Thyroid gland (tissue), 4 donors: Measurements from ENCODE around the gene BRSK2. TPM values are rescaled to one million over a fixed set of nuclear protein-coding genes. Genes with fewer than 3 reads are reported as not detected.

Source experiments
- DNase-seq, 2 donors: peaks; one replicate each; pipeline ENCODE4 v3.0.0-alpha.2; 2019
- H3K27ac ChIP-seq, 3 donors: fragments of 200-600 bp; sonication (generic); 1 replicate in 2 of 3; 2 replicates in 1 of 3; pipeline ENCODE4 v1.5.1; 2016 to 2019; ENCODE audit warnings: mild to moderate bottlenecking in 1 of 3, moderate library complexity in 1 of 3
- H3K27me3 ChIP-seq: fragments of 200-600 bp; sonication (generic); one replicate; pipeline ENCODE4 v1.5.1; 2019
- H3K36me3 ChIP-seq, 2 donors: fragments of 200-600 bp; sonication (generic); one replicate each; pipeline ENCODE4 v1.5.1; 2016 to 2019
- H3K4me1 ChIP-seq, 2 donors: fragments of 200-600 bp; sonication (generic); one replicate each; pipeline ENCODE4 v1.5.1; 2017 to 2019
- H3K4me3 ChIP-seq, 3 donors: fragments of 200-600 bp; sonication (generic); replicated peaks in 1 of 3; 1 replicate in 2 of 3; 2 replicates in 1 of 3; pipeline ENCODE4 v1.5.1; 2016; ENCODE audit warnings: mild to moderate bottlenecking in 1 of 3
- H3K9me3 ChIP-seq: fragments of 200-600 bp; sonication (generic); one replicate; pipeline ENCODE4 v1.5.1; 2017
- POLR2A ChIP-seq, 2 donors: fragments of 450-650 bp; IDR thresholded peaks; one replicate each; pipeline ENCODE4 v1.6.1; 2017; ENCODE audit warnings: antibody characterized with exemption in 2 of 2, mild to moderate bottlenecking in 2 of 2, moderate library complexity in 1 of 2
- WGBS, 2 donors: methylation state at CpG; one replicate each; pipeline ENCODE4 v1.1.5; 2017; 5-methylcytosine and 5-hydroxymethylcytosine counted together
- intact Hi-C: fragments of 100-400 bp; cut with DNase I; formaldehyde crosslinking; loops from one replicate; pipeline ENCODE4 v1.15.1; 2023
- total RNA-seq, 4 donors: library from RNA; depleted of rRNA; stranded (reverse); fragments of >200 nt; gene quantifications; one replicate each; pipeline ENCODE4 v1.2.3, GENCODE V29; 2016
- TF ChIP-seq, protein P1 (sequence below), 6 experiments: fragments of 200-600 bp in 3 of 6; fragments of 450-650 bp in 3 of 6; sonication (generic) in 3 of 6; IDR thresholded peaks; one replicate each; pipeline ENCODE4 v1.5.1; 2016 to 2019; ENCODE audit warnings: antibody characterized with exemption in 6 of 6, mild to moderate bottlenecking in 2 of 6, inconsistent platforms in 1 of 6, moderate library complexity in 1 of 6

Gene BRSK2
- total RNA-seq, 4 donors from 2014 or later: 0.34 to 2.2 (median 0.81) TPM

DNA sequence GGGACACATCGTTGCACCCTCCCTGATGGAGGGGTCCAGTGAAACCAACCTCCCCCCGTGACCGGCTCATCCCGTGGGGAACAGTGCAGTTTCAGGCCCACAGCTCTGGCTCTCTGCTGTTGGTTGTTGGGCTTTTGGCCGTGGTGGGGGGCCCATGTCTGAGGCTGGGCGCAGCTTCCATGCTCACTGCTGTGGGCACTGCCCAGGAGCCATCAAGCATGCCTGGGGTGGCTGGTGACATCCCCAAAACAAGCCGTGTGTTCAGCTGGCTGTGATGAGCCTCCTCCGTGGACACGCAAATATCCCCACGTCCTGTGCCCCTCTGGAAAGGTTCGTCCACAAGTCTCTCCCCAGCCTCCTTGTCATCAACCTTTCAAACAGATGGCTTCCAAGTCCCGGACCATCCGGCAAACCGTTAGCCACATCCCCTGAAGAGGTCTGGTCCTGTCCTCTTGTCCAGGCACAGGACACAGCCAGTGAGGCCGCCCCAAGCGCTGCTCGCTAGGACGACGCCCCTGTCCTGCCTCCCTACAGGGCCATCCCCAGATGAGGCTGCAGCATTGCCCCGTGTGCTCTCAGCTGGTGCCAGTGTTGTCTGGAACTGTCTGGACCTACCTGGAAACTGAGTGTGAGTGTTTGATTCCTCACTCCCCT, 29.4 kb upstream of the BRSK2 start:
- no peaks in the 10 kb centered on the region for H3K27me3 ChIP-seq
- no peaks in the 10 kb centered on the region for H3K4me1 ChIP-seq
- DNase-seq: no peak
- TF ChIP-seq, protein P1, sequence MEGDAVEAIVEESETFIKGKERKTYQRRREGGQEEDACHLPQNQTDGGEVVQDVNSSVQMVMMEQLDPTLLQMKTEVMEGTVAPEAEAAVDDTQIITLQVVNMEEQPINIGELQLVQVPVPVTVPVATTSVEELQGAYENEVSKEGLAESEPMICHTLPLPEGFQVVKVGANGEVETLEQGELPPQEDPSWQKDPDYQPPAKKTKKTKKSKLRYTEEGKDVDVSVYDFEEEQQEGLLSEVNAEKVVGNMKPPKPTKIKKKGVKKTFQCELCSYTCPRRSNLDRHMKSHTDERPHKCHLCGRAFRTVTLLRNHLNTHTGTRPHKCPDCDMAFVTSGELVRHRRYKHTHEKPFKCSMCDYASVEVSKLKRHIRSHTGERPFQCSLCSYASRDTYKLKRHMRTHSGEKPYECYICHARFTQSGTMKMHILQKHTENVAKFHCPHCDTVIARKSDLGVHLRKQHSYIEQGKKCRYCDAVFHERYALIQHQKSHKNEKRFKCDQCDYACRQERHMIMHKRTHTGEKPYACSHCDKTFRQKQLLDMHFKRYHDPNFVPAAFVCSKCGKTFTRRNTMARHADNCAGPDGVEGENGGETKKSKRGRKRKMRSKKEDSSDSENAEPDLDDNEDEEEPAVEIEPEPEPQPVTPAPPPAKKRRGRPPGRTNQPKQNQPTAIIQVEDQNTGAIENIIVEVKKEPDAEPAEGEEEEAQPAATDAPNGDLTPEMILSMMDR (IDR thresholded peaks at IDR 0.05): no peak
- no peak for TF ChIP-seq POLR2A (IDR thresholded peaks at IDR 0.05)
- WGBS, 2 donors: 88 to 90% methylated on average over 14 to 19 of the region's 20 CpGs
- intact Hi-C loops: no loop called here
- H3K27ac ChIP-seq: no peak overlapping the region
- no peaks in the 10 kb centered on the region for H3K9me3 ChIP-seq
- H3K36me3 ChIP-seq: no peaks in the 10 kb centered on the region
- no peak overlapping the region for H3K4me3 ChIP-seq

DNA sequence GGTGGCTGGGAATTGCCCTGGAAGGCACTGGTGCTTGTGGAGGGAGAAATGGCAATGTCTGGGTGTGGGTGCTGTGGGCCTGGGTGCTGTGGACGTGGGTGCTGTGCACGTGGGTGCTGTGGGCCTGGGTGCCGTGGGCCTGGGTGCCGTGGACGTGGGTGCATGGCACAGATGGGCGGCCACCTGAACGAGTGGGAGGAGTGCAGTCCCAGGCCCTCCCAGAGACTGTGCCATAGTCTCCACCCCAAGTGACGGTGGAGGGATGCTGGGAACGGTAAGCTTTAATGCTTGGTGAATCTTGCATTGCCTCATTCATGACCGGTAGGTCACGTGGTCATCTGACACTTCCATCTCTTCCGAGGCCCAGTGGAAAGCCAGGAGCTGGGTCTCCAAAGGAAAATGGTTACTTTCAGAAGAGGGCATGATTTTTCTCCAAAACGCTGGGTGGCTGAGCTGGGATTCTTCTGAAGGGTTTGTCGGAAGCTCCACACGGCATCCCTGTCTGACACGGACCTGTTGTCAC, 28.8 kb upstream of the BRSK2 start:
- H3K36me3 ChIP-seq: no peaks in the 10 kb centered on the region
- H3K27ac ChIP-seq: no peak overlapping the region
- H3K4me3 ChIP-seq: no peak overlapping the region
- H3K27me3 ChIP-seq: no peaks in the 10 kb centered on the region
- intact Hi-C loops: no loop called here
- TF ChIP-seq POLR2A (IDR thresholded peaks at IDR 0.05): no peak
- TF ChIP-seq, protein P1 (IDR thresholded peaks at IDR 0.05): no peak
- WGBS, 2 donors: 84 to 87% methylated on average over 9 to 16 of the region's 16 CpGs
- no peak for DNase-seq
- H3K4me1 ChIP-seq: no peaks in the 10 kb centered on the region
- H3K9me3 ChIP-seq: no peaks in the 10 kb centered on the region

GRCh38 chr11:1361882-1362281, 27.9 kb upstream of the BRSK2 start:
- no peak overlapping the region for H3K27ac ChIP-seq
- TF ChIP-seq, protein P1 (IDR thresholded peaks at IDR 0.05): no peak
- no peak for TF ChIP-seq POLR2A (IDR thresholded peaks at IDR 0.05)
- no peaks in the 10 kb centered on the region for H3K4me1 ChIP-seq
- H3K4me3 ChIP-seq: no peak overlapping the region
- intact Hi-C loops: no loop called here
- H3K36me3 ChIP-seq: no peaks in the 10 kb centered on the region
- H3K9me3 ChIP-seq: no peaks in the 10 kb centered on the region
- 72 to 80% methylated on average over 7 of the region's 7 CpGs for WGBS, 2 donors
- DNase-seq: no peak
- H3K27me3 ChIP-seq: no peaks in the 10 kb centered on the region

GRCh38 chr11:1367721-1368120, 22.0 kb upstream of the BRSK2 start:
- DNase-seq: no peak
- no peaks in the 10 kb centered on the region for H3K9me3 ChIP-seq
- H3K4me3 ChIP-seq: no peak overlapping the region
- intact Hi-C loops: no loop called here
- H3K27me3 ChIP-seq: no peaks in the 10 kb centered on the region
- no peak overlapping the region for H3K27ac ChIP-seq
- H3K36me3 ChIP-seq: no peaks in the 10 kb centered on the region
- 32 to 73% methylated on average over 3 to 8 of the region's 8 CpGs for WGBS, 2 donors
- TF ChIP-seq, protein P1 (IDR thresholded peaks at IDR 0.05): no peak
- TF ChIP-seq POLR2A (IDR thresholded peaks at IDR 0.05): no peak
- no peaks in the 10 kb centered on the region for H3K4me1 ChIP-seq

- DNase-seq: no peak
- intact Hi-C loops: no loop called here
- no peaks in the 10 kb centered on the region for H3K36me3 ChIP-seq
- no peaks in the 10 kb centered on the region for H3K27me3 ChIP-seq
- no peaks in the 10 kb centered on the region for H3K4me1 ChIP-seq
- no peaks in the 10 kb centered on the region for H3K9me3 ChIP-seq
- TF ChIP-seq, protein P1 (IDR thresholded peaks at IDR 0.05): no peak
- no peak for TF ChIP-seq POLR2A (IDR thresholded peaks at IDR 0.05)
- H3K27ac ChIP-seq: no peak overlapping the region
- whole genome bisulfite sequencing, 2 donors: 82 to 83% methylated on average over 5 to 9 of the region's 9 CpGs
- no peak overlapping the region for H3K4me3 ChIP-seq
Observed at GRCh38 chr11:1368216-1368615, 21.5 kb upstream of the BRSK2 start.
